Measurements from ENCODE around the gene RFTN2.
"Not testable (repeated sequence)": the region's sequence is repeated elsewhere in the genome, so short reads cannot be mapped to it uniquely, and the experiment has no call there.

Gene RFTN2

DNA sequence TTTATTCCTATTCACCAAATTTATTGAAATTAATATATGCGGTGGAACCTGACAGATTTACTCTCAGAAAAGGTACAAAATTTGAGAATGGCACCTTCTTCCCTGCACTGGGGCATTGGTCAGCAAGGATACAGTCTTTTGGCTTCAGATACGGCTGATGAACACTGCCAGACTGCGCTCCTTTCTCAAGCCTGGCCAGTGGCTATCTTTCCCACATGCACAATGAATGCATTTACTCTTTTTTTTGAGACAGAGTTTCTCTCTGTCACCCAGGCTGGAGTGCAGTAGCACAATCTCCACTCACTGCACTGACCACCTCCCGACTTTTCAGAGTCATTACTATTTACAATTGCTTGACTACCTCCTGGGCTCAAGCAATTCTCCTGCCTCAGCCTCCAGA, 97.9 kb downstream of the RFTN2 start:
- in situ Hi-C loops (cut with HindIII; ENCODE audit: low pct_unique_long_range_greater_than_20kb, low sequenced_read_pairs): no loop called here
- TF ChIP-seq JUND (IDR thresholded peaks at IDR 0.05; ENCODE audit: low read depth): no peak
- DNase-seq (ENCODE audit: low read depth in 1 of 2, low spot score in 1 of 2): no peak

DNA sequence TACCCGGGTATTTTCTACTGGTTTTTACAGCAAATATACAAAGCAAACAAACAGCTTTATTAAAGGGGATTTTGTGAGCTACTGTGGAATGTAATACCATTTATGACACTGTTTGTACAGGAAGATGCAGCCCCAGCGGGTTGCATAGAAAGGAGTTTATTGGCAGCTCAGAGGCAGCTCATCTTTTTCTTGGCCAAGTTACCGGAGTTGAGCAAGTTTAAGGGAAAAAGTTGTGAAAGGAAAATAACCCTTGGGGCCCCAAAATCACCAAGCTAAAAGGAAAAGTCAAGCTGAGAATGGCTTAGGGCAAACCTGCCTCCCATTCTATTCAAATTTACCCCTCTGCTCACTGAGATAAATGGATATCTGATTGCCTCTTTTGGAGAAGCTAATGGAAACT, 98.8 kb downstream of the RFTN2 start:
- in situ Hi-C loops (cut with HindIII; ENCODE audit: low pct_unique_long_range_greater_than_20kb, low sequenced_read_pairs): no loop called here
- DNase-seq (ENCODE audit: low read depth in 1 of 2, low spot score in 1 of 2): no peak
- no peak for TF ChIP-seq JUND (IDR thresholded peaks at IDR 0.05; ENCODE audit: low read depth)

DNA sequence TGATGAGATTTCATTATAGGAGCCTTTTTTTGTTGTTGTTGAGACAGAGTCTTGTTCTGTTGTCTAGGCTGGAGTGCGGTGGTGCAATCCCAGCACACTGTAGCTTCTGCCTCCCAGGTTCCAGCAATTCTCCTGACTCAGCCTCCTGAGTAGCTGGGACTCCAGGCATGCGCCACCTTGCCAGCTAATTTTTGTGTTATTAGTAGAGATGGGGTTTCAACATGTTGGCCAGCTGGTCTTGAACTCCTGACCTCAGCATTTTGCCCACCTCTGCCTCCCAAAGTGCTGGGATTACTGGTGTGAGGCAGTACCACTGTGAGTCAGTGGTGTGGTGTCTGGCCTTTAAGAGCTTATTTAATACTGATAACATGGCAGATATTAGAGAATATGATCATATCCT, 99.4 kb downstream of the RFTN2 start:
- in situ Hi-C loops (cut with HindIII; ENCODE audit: low pct_unique_long_range_greater_than_20kb, low sequenced_read_pairs): no loop called here
- TF ChIP-seq JUND (IDR thresholded peaks at IDR 0.05; ENCODE audit: low read depth): no peak
- no peak for DNase-seq (ENCODE audit: low read depth in 1 of 2, low spot score in 1 of 2)

DNA sequence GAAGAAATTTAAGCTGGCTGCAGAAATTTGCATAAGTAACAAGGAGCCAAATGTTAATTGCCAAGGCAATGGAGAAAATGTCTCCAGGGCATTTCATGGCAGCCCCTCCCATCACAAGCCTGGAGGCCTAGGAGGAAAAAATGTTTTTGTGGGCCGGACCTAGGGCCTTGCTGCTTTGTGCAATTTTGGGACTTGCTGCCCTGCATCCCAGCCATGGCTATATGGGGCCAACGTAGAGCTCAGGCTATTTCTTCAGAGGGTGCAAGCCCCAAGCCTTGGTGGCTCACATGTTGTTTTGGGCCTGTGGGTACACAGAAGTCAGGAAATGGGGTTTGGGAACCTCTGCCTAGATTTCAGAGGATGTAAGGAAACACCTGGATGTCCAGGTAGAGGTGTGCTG, 101.8 kb downstream of the RFTN2 start:
- in situ Hi-C loops (cut with HindIII; ENCODE audit: low pct_unique_long_range_greater_than_20kb, low sequenced_read_pairs): no loop called here
- TF ChIP-seq JUND (IDR thresholded peaks at IDR 0.05; ENCODE audit: low read depth): no peak
- DNase-seq (ENCODE audit: low read depth in 1 of 2, low spot score in 1 of 2): no peak

DNA sequence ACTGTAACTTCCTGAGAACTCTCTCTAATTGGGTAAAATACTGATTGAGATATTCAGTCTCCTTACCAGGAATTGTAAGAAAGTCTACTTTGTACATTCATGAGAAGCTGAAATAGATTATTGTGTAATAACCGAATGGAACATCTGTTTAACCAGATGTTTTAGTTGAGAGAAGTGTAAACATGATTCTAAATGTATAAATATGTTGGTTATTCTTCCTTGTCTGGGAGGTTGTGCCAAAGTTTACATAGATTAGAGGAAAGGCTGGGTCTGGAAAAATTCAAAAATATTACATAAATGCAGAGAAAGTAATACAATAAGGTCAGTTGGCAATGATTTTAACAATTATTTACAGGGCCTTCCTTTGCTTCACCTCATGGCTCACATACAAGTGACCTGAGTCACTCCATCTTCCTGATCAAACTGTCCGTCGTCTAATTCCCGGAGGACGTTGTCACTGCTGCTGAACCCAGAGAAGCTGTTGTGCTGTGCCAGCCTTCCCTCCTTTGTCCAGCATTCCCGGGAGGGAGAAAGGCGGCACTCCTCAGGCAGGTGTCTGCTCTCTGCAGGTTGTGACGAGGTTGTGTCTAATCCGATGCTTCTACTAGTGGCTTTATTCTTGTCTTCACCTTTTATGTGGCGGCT, 103.6 kb downstream of the RFTN2 start:
- no peak for DNase-seq (ENCODE audit: low read depth in 1 of 2, low spot score in 1 of 2)
- in situ Hi-C loops (cut with HindIII; ENCODE audit: low pct_unique_long_range_greater_than_20kb, low sequenced_read_pairs): no loop called here

DNA sequence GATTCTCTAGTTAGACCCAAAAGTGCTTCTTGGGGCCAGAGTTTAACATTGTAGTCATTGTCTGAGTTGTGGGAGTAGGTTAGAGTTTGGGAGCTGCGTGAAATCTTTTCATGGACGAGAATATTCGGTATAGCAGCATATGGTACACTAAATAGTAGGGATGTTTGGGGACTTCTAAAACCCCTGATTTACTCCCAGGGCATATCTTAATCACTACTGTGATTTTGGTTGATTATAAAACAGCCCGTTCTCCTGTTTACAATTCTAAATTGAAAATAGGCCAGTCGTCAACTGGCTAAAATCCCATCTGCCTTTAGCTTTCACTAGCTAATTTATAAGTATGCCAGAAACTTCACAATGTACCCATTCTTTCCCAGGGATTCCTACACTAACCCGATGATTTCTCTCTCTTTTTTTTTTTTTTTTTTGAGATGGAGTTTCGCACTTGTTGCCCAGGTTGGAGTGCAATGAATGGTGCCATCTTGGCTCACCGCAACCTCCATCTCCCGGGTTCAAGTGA, 115.2 kb downstream of the RFTN2 start:
- in situ Hi-C loops (cut with HindIII; ENCODE audit: low pct_unique_long_range_greater_than_20kb, low sequenced_read_pairs): no loop called here
- no peak for TF ChIP-seq JUND (IDR thresholded peaks at IDR 0.05; ENCODE audit: low read depth)

More for the DNA sequence above, 103.6 kb downstream of the RFTN2 start:
- TF ChIP-seq JUND (IDR thresholded peaks at IDR 0.05; ENCODE audit: low read depth): no peak

DNA sequence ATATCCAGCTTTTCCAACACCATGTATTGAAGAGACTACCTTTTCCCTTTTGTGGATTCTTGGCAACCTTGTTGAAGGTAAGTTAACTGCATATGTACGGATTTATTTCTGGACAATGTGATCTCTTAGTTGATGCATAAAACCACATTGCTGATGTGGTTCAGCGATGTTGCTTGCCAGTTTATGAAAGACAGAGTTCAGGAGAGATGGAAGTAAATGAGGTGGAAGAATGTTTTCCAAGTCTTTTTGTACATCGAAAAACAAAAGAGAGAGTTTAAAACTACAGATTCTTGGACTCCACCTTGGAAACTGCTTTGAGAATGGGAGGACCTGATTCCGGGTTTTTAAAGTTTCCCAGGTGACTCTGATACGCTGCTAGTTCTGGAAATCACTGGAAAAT, 115.7 kb downstream of the RFTN2 start:
- TF ChIP-seq JUND (IDR thresholded peaks at IDR 0.05; ENCODE audit: low read depth): no peak
- no peak for DNase-seq (ENCODE audit: low read depth in 1 of 2, low spot score in 1 of 2)
- in situ Hi-C loops (cut with HindIII; ENCODE audit: low pct_unique_long_range_greater_than_20kb, low sequenced_read_pairs): no loop called here

More for the DNA sequence above, 115.2 kb downstream of the RFTN2 start:
- no peak for DNase-seq (ENCODE audit: low read depth in 1 of 2, low spot score in 1 of 2)

DNA sequence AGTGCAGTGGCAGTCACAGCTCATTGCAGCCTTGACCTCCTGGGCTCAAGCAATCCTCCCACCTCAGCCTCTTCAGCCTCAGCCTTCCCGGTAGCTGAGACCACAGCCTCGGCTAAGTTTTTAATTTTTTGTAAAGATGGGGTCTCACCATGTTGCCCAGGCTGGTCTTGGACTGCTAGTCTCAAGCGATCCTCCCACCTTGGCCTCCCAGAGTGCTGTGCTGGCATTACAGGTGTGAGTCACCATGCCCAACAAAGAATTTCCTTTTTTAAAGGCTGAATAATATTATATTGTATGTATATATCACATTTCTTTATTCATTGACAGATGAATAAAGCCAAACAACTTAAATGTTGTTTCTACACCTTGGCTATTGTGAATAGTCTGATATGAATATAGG, 117.0 kb downstream of the RFTN2 start:
- TF ChIP-seq JUND (IDR thresholded peaks at IDR 0.05; ENCODE audit: low read depth): no peak
- no peak for DNase-seq (ENCODE audit: low read depth in 1 of 2, low spot score in 1 of 2)
- in situ Hi-C loops (cut with HindIII; ENCODE audit: low pct_unique_long_range_greater_than_20kb, low sequenced_read_pairs): no loop called here

DNA sequence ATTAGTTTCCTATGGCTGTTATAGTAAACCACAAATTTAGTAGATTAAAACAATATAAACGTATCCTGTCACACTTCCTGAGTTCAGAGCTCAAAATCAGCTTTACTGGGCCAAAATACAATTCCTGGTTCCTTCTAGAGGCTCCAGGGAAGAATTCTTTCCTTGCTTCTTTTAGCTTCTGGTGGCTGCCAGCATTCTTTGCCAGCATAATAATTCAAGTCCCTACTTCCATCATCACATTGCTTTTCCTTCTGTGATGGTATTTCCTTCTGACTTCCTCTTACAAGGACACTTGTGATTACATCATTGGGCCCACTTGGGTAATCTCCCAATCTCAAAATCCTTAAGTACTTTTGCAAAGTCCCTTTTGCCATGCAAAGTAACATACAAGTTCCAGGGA, 118.9 kb downstream of the RFTN2 start:
- no peak for TF ChIP-seq JUND (IDR thresholded peaks at IDR 0.05; ENCODE audit: low read depth)
- in situ Hi-C loops (cut with HindIII; ENCODE audit: low pct_unique_long_range_greater_than_20kb, low sequenced_read_pairs): no loop called here
- no peak for DNase-seq (ENCODE audit: low read depth in 1 of 2, low spot score in 1 of 2)

DNA sequence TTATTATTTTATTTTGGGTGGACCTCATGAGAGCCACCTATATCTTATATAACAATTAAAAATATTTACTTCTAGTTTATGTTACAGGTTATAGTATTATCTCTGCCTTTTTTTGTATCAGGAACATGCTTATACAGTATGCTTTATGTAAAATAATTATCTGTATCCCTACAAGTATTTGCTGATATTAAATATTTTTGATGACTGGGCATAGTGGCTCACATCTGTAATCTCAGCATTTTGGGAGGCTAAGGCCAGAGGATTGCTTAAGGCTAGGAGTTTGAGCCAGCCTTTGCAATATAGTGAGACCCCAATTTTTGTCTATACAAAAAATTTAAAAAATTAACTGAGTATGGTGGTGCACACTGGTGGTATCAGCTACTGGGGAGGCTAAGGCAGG, 119.9 kb downstream of the RFTN2 start:
- in situ Hi-C loops (cut with HindIII; ENCODE audit: low pct_unique_long_range_greater_than_20kb, low sequenced_read_pairs): no loop called here
- DNase-seq (ENCODE audit: low read depth in 1 of 2, low spot score in 1 of 2): no peak
- TF ChIP-seq JUND (IDR thresholded peaks at IDR 0.05; ENCODE audit: low read depth): no peak

DNA sequence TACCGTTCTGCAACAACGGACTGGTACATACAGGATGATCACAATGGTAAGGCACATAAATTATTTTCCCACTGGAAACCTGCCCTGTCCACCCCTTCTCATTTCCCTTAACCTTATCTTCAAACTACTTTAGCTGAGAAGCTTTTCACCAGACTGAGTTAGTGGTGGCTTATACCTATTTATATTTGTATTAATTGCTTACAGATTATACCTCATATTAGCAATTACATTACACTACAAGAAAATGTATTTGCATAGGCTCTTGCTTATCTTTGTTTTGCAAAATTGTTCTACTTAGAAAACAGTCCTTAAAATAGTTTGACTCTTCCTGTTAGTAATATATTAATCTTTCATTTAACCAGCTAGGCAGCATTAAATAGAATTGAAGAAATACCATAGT, 124.1 kb downstream of the RFTN2 start:
- in situ Hi-C loops (cut with HindIII; ENCODE audit: low pct_unique_long_range_greater_than_20kb, low sequenced_read_pairs); DNase-seq (ENCODE audit: low read depth in 1 of 2, low spot score in 1 of 2): not testable (repeated sequence)

DNA sequence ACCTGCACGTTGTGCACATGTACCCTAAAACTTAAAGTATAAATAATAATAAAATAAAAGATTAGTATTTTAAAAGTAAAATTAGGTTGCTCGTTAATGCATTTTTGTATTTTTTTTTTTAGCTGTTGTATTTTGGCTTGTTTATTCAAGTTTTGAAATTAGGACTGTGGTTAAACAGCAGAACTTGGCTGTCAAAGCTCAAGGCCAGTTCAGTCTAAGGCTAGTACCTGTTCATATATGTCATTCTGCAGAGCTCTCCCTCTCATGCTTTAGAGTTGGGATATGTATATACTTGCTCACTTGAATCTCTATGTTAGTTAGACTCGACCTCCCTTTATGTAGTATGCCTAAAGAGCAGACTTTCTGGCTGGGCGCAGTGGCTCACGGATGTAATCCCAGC, 126.8 kb downstream of the RFTN2 start:
- in situ Hi-C loops (cut with HindIII; ENCODE audit: low pct_unique_long_range_greater_than_20kb, low sequenced_read_pairs): no loop called here
- no peak for DNase-seq (ENCODE audit: low read depth in 1 of 2, low spot score in 1 of 2)
- no peak for TF ChIP-seq JUND (IDR thresholded peaks at IDR 0.05; ENCODE audit: low read depth)

DNA sequence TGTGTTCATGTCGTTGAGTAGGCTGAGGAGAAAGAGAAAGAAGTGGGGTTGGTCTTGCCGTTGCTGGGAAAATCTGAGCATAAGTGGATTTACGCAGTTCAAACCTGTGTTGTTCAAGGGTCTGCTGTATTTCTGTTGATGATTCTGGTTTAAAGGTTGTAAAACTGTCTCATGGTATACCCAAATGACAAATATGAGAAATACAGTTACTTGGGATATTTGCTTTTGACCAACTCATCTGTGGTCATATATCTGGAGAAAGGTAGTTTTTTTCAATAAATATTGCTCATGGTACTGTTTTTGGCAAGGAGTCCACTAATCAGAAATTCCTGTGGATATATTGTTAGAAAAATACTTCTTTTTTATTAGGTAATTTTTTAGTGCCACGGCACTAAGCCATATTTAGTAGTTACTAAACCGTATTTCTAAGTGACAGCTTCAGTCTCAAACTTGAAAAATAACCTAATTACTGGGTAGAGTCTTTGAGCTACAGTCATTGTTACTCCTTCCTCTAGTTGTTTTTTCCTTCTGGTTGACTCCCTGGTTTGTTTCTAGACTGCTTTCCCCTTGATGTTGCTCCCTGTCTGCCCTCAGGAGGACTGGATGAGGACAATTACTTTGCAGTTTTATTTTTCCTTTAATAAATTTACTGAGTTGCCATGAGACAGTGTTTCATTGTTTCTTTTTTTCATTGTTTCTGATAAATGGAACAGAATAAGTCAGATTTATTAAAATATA, 128.1 kb downstream of the RFTN2 start:
- no peak for DNase-seq (ENCODE audit: low read depth in 1 of 2, low spot score in 1 of 2)
- in situ Hi-C loops (cut with HindIII; ENCODE audit: low pct_unique_long_range_greater_than_20kb, low sequenced_read_pairs): no loop called here
- TF ChIP-seq JUND (IDR thresholded peaks at IDR 0.05; ENCODE audit: low read depth): no peak
